CD8-positive, alpha-beta memory T cell (primary cell): ENCODE measurements around the gene MACROD1. TPM values are rescaled to one million over a fixed set of nuclear protein-coding genes. Genes with fewer than 3 reads are reported as not detected.

ENCODE experiments used
- CTCF ChIA-PET: fragments of 350-600 bp; sonication (Branson Sonifier 250); formaldehyde crosslinking; loops from one replicate; lab custom pipeline; 2021; ENCODE audit warnings: antibody characterized with exemption; lab: Charles Lee
- POLR2A ChIA-PET: fragments of 350-600 bp; sonication (Branson Sonifier 250); formaldehyde crosslinking; loops from one replicate; lab custom pipeline; 2021; ENCODE audit warnings: antibody characterized with exemption; lab: Charles Lee
- DNase-seq, 5 donors: peaks; one replicate each; pipeline versions ENCODE4 v3.0.0 to v3.0.0-alpha.2; 2020 to 2022; ENCODE audit warnings: mixed read lengths in 1 of 5
- H3K27ac ChIP-seq: one replicate; pipeline ENCODE4 v1.7.0; 2013; ENCODE audit warnings: low read depth, mild to moderate bottlenecking, low read length, moderate library complexity
- H3K27me3 ChIP-seq: 2 replicates; pipeline ENCODE4 v1.7.0; 2013; ENCODE audit warnings: low read length, mild to moderate bottlenecking; ENCODE audit not compliant: insufficient read depth, poor library complexity, severe bottlenecking
- H3K36me3 ChIP-seq: 2 replicates; pipeline ENCODE4 v1.7.0; 2013; ENCODE audit warnings: mild to moderate bottlenecking, low read length, moderate library complexity; ENCODE audit not compliant: insufficient read depth
- H3K4me1 ChIP-seq: 2 replicates; pipeline ENCODE4 v1.7.0; 2013; ENCODE audit warnings: mild to moderate bottlenecking, low read length, moderate library complexity; ENCODE audit not compliant: insufficient read depth
- H3K4me3 ChIP-seq: 2 replicates; pipeline ENCODE4 v1.7.0; 2013; ENCODE audit warnings: mild to moderate bottlenecking, low read length
- H3K9me3 ChIP-seq: 2 replicates; pipeline ENCODE4 v1.7.0; 2013; ENCODE audit warnings: mild to moderate bottlenecking, low read length
- H3K27ac Mint-ChIP-seq, 8 donors: one replicate each; pipeline ENCODE4 v1.8.0; 2020 to 2021; ENCODE audit warnings: mixed read lengths in 8 of 8, mild to moderate bottlenecking in 6 of 8, inconsistent platforms in 3 of 8, moderate library complexity in 3 of 8
- H3K27me3 Mint-ChIP-seq, 2 donors: one replicate each; pipeline ENCODE4 v1.8.0; 2020 to 2021; ENCODE audit warnings: mixed read lengths in 2 of 2, mild to moderate bottlenecking in 1 of 2, moderate library complexity in 1 of 2
- H3K36me3 Mint-ChIP-seq, 3 donors: one replicate each; pipeline ENCODE4 v1.8.0; 2020 to 2021; ENCODE audit warnings: mixed read lengths in 3 of 3, inconsistent platforms in 1 of 3, mild to moderate bottlenecking in 1 of 3
- H3K4me1 Mint-ChIP-seq, 3 donors: one replicate each; pipeline ENCODE4 v1.8.0; 2020 to 2021; ENCODE audit warnings: mixed read lengths in 3 of 3, inconsistent platforms in 1 of 3, mild to moderate bottlenecking in 1 of 3
- H3K4me3 Mint-ChIP-seq, 7 donors: one replicate each; pipeline ENCODE4 v1.8.0; 2020 to 2021; ENCODE audit warnings: mixed read lengths in 7 of 7, mild to moderate bottlenecking in 6 of 7, moderate library complexity in 4 of 7, inconsistent platforms in 2 of 7
- H3K9me3 Mint-ChIP-seq, 5 donors: one replicate each; pipeline ENCODE4 v1.8.0; 2020 to 2022; ENCODE audit warnings: mixed read lengths in 5 of 5, mild to moderate bottlenecking in 3 of 5, moderate library complexity in 2 of 5, inconsistent platforms in 1 of 5
- polyA plus RNA-seq: library from polyadenylated mRNA; unstranded; fragments of 300-500 nt; fragmentation: Illumina TruSeq; gene quantifications from one replicate; pipeline ENCODE4 v1.2.3, GENCODE V29; 2021
- total RNA-seq, 2 experiments: library from RNA; stranded (reverse); gene quantifications; one replicate each; pipeline ENCODE4 v1.2.3, GENCODE V29; 2021

Gene MACROD1, protein sequence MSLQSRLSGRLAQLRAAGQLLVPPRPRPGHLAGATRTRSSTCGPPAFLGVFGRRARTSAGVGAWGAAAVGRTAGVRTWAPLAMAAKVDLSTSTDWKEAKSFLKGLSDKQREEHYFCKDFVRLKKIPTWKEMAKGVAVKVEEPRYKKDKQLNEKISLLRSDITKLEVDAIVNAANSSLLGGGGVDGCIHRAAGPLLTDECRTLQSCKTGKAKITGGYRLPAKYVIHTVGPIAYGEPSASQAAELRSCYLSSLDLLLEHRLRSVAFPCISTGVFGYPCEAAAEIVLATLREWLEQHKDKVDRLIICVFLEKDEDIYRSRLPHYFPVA
- 10 to 100 TPM; 19.6 to 25.5 TPM for total RNA-seq
- polyA plus RNA-seq, result 9.2 TPM

DNA sequence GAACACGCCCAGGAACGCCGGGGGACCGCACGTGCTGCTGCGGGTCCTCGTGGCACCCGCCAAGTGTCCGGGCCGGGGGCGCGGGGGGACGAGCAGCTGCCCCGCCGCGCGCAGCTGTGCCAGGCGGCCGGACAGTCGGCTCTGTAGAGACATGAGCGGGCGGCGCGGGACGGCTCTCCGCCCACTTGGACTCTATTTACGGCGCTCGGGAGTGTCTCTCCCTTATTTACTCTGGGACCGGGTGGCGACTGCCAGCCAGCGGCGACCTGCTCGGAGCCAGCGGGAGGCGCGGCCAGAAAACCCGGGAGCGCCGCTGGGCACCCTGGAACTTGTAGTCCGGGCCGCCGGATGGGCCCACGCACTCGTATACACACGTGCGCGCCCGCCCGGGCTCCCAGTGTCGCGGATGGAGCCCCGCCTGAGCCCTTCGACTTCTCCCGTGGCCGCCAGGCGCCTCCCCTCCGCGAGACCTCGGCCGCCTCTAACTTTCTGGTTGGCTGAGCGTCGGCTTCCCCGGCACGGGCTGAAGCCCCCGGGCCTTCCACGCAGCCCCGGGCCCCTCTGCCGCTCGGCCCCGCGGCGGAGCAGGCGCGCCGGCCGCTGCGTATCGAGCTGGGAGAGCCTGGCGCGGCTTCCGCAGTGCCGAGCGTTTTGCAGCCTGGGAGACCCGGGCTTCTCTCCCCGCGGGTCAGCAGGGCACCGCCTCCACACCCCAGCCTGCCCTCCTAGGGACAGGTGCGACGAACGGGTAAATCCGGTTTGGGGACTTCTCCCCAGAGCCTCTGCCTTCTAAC is at the start of gene MACROD1:
Gene MACROD1, minus strand, starts transcription at position 272 of the 794 bp plus-strand sequence. Its CDS starts 119 bp downstream, at position 153.
- Mint-ChIP-seq H3K27ac (peak within 1 kb of the TSS in 6 of 8 donors; percentile 63 to 94 (median 81)), H3K27me3 (no peaks in the 10 kb centered on the region), H3K36me3 (peaks cover 0 to 2% (median 0%) of the 10 kb centered on the region in 3 donors), H3K4me1 (peaks cover 8 to 14% (median 10%) of the 10 kb centered on the region in 3 donors), H3K9me3 (no peaks in the 10 kb centered on the region), H3K4me3 (peak within 1 kb of the TSS; percentile 88 to 96 (median 91))
- H3K27ac ChIP-seq, result peak within 1 kb of the TSS; percentile 57
- H3K4me1 ChIP-seq, result peaks cover 11% of the 10 kb centered on the region
- H3K27me3 ChIP-seq, result no peaks in the 10 kb centered on the region
- H3K4me3 ChIP-seq, result peak within 1 kb of the TSS; percentile 60
- ChIA-PET POLR2A (interaction anchor here (1.0 kb wide), 1 partner anchor 20 kb away, joined by 3 read pairs; the partner anchor contains the start of gene STIP1), CTCF (interaction anchor here (0.6 to 1.2 kb wide), 4 partner anchors 21 to 166 kb away, joined by 3 to 5 read pairs (median 4); no protein-coding TSS in a partner anchor)
- peak; percentile 69 to 83 (median 71) for DNase-seq
- H3K9me3 ChIP-seq, result no peaks in the 10 kb centered on the region
- H3K36me3 ChIP-seq, result no peaks in the 10 kb centered on the region

DNA sequence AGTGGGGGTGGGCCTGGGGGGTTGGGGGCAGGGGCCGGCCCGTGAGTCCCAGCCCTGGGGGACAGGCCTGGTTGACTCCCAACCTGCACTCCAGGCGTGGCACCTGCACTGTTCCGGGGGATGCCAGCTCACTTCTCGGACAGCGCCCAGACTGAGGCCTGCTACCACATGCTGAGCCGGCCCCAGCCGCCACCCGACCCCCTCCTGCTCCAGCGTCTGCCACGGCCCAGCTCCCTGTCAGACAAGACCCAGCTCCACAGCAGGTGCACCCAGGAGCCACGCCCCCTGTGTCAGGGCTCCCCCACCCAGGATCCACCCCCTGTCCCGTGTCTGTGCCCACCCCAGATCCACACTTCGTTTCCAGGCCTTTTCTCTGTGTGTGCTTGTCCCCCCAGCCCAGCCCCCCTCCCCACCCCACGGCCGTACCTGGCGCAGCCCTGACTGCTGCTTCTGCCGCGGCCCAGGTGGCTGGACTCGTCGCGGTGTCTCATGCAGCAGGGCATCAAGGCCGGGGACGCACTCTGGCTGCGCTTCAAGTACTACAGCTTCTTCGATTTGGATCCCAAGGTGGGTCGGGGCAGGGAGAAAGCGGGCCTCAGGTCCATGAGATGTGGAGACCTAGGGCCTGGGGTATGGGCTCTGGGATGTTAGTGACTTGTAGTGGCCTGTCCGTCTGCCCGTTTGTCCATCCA is 45.4 kb upstream of the MACROD1 start:
- Histone ChIP-seq H3K9me3 (no peaks in the 10 kb centered on the region), H3K4me1 (peaks cover 14% of the 10 kb centered on the region), H3K4me3 (no peak overlapping the region), H3K27ac (no peak overlapping the region), H3K27me3 (no peaks in the 10 kb centered on the region), H3K36me3 (peaks cover 17% of the 10 kb centered on the region)
- DNase-seq, result no peak
- peak overlapping the region in 2 of 7 donors; percentile 15 to 70 for H3K4me3 Mint-ChIP-seq
- POLR2A ChIA-PET, result interaction anchor here (2.3 kb wide), 1 partner anchor 15 kb away, joined by 7 read pairs; the partner anchor contains the start of genes NUDT22 and TRPT1
- H3K4me1 Mint-ChIP-seq, result peaks cover 18 to 45% (median 22%) of the 10 kb centered on the region in 3 donors
- CTCF ChIA-PET, result interaction anchor here (1.3 to 2.8 kb wide), 3 partner anchors 15 to 93 kb away, joined by 5 to 10 read pairs (median 8); partner anchors contain the start of gene ESRRA
- peak overlapping the region in 1 of 8 donors; percentile 71 for H3K27ac Mint-ChIP-seq
- H3K36me3 Mint-ChIP-seq, result peaks cover 8 to 64% (median 8%) of the 10 kb centered on the region in 3 donors
- H3K27me3 Mint-ChIP-seq, result peaks cover 0 to 1% of the 10 kb centered on the region in 2 donors
- no peaks in the 10 kb centered on the region for H3K9me3 Mint-ChIP-seq

DNA sequence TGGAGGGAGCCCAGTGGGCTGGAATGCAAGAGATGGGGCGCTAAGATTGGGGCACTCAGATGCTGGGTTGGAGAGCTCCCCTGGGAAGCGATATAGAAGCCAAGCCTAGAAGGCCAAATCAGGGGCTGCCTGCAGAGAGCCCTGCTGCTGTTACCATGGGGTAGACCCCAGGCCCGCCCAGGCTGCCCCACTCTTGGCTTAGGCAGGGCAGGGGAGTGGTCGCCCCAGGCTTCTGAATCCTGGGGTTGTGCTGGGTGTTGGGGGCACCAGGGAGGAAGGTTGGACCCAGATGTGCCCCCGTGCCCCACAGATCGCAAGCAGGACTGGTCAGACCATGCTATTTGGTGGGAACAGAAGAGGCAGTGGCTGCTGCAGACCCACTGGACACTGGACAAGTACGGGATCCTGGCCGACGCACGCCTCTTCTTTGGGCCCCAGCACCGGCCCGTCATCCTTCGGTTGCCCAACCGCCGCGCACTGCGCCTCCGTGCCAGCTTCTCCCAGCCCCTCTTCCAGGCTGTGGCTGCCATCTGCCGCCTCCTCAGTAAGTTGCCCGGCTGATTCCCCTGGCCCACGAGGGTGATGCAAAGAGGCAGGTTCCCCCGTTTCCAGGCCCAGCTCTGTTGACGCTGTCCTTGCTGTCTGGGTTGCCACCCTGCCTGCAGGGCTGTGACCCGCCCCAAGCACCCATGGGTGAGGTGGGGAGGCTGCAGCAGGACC is 44.5 kb upstream of the MACROD1 start:
- no peak for DNase-seq
- H3K4me1 Mint-ChIP-seq, result peaks cover 25 to 54% (median 29%) of the 10 kb centered on the region in 3 donors
- peaks cover 0 to 1% of the 10 kb centered on the region in 2 donors for H3K27me3 Mint-ChIP-seq
- Histone ChIP-seq H3K27me3 (no peaks in the 10 kb centered on the region), H3K4me3 (no peak overlapping the region), H3K4me1 (peaks cover 23% of the 10 kb centered on the region), H3K27ac (no peak overlapping the region), H3K9me3 (no peaks in the 10 kb centered on the region), H3K36me3 (peaks cover 17% of the 10 kb centered on the region)
- peak overlapping the region in 2 of 7 donors; percentile 13 to 68 for H3K4me3 Mint-ChIP-seq
- no peaks in the 10 kb centered on the region for H3K9me3 Mint-ChIP-seq
- peak overlapping the region in 2 of 8 donors; percentile 24 to 50 for H3K27ac Mint-ChIP-seq
- H3K36me3 Mint-ChIP-seq, result peaks cover 8 to 62% (median 8%) of the 10 kb centered on the region in 3 donors
- ChIA-PET CTCF (interaction anchor here (0.7 to 10.4 kb wide), 6 partner anchors 12 to 107 kb away, joined by 3 to 281 read pairs (median 9); partner anchors contain the start of genes CATSPERZ, ESRRA, NUDT22 and PRDX5), POLR2A (interaction anchor here (0.6 to 2.3 kb wide), 2 partner anchors 16 to 72 kb away, joined by 6 to 7 read pairs; partner anchors contain the start of genes NUDT22 and TRPT1)

DNA sequence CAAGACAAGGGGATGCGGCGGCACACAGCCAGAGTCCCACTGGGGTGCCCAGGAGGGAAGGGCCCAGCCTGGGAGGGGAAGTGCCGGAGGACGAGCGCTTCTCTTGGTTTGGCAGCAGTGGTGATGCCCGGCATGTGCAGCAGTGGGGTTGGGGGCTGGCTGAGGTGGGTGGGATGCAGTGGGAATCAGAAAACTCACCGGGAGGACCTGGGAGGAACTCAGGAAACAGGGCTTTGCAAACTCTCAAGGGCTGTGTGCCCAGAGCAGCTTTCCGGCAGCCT is 43.6 kb upstream of the MACROD1 start:
- Mint-ChIP-seq H3K9me3 (no peaks in the 10 kb centered on the region), H3K36me3 (peaks cover 4 to 56% (median 6%) of the 10 kb centered on the region in 3 donors), H3K27ac (peak overlapping the region in 5 of 8 donors; percentile 36 to 97 (median 77)), H3K4me1 (peaks cover 24 to 59% (median 30%) of the 10 kb centered on the region in 3 donors), H3K4me3 (peak overlapping the region in 4 of 7 donors; percentile 8 to 68 (median 43)), H3K27me3 (no peaks in the 10 kb centered on the region)
- Histone ChIP-seq H3K4me1 (peaks cover 32% of the 10 kb centered on the region), H3K4me3 (no peak overlapping the region), H3K27ac (no peak overlapping the region), H3K27me3 (no peaks in the 10 kb centered on the region), H3K36me3 (peaks cover 17% of the 10 kb centered on the region), H3K9me3 (no peaks in the 10 kb centered on the region)
- ChIA-PET POLR2A (interaction anchor here (2.3 kb wide), 1 partner anchor 17 kb away, joined by 7 read pairs; the partner anchor contains the start of genes NUDT22 and TRPT1), CTCF (interaction anchor here (6.4 to 10.4 kb wide), 4 partner anchors 13 to 93 kb away, joined by 62 to 281 read pairs (median 104); partner anchors contain the start of genes CATSPERZ, ESRRA, NUDT22 and PLCB3)
- no peak for DNase-seq

DNA sequence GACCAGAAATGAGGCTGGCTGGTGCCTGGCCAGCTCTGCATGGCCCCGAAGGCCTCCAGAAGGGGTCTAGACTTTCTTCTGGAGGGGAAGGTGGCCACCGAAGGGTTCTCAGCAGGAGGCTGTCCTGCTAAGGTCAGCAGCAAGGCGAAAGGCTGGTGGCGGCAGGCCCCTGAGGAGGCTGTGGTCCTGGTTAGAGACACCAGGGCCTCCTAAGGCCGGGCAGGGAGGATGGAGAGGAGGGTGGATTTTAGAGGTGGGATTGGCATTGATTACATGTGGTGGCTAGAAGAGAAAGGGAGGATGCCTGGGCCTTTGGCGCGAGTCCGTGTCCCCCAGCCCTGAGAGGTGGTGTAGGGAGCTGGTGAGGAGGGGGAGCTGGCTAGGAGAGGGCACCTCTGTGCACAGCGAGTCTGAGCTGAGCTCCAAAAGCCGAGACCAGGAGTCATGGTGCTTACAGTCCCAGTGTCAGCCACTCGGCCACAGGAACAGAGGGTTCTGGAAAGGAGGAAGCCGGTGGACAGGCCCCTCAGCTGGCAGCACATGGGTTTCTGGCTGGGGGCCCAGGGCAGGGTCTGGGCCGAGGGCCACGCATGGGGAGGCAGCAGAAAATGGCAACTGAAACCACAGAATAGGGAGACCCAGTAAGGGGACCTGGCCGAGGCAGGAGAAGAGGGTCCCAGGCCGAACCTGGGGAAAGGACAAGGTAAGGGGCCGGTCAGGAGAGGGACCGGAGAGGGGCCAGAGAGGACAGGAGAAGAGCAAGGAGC is 43.1 kb upstream of the MACROD1 start:
- peaks cover 20% of the 10 kb centered on the region for H3K36me3 ChIP-seq
- no peaks in the 10 kb centered on the region for H3K9me3 ChIP-seq
- DNase-seq, result no peak
- H3K27me3 ChIP-seq, result no peaks in the 10 kb centered on the region
- peaks cover 7 to 58% (median 9%) of the 10 kb centered on the region in 3 donors for H3K36me3 Mint-ChIP-seq
- H3K9me3 Mint-ChIP-seq, result no peaks in the 10 kb centered on the region
- CTCF ChIA-PET, result interaction anchor here (1.5 to 10.4 kb wide), 6 partner anchors 13 to 94 kb away, joined by 4 to 281 read pairs (median 63); partner anchors contain the start of genes CATSPERZ, ESRRA, NUDT22 and PLCB3
- H3K4me3 ChIP-seq, result no peak overlapping the region
- H3K4me3 Mint-ChIP-seq, result peak overlapping the region; percentile 50 to 87 (median 70)
- H3K27me3 Mint-ChIP-seq, result no peaks in the 10 kb centered on the region
- H3K27ac Mint-ChIP-seq, result peak overlapping the region; percentile 66 to 98 (median 88)
- POLR2A ChIA-PET, result interaction anchor here (0.6 to 5.7 kb wide), 6 partner anchors 13 to 95 kb away, joined by 4 to 69 read pairs (median 34); partner anchors contain the start of genes NUDT22, STIP1 and TRPT1
- peaks cover 38% of the 10 kb centered on the region for H3K4me1 ChIP-seq
- H3K4me1 Mint-ChIP-seq, result peaks cover 28 to 65% (median 36%) of the 10 kb centered on the region in 3 donors
- H3K27ac ChIP-seq, result peak overlapping the region; percentile 95

DNA sequence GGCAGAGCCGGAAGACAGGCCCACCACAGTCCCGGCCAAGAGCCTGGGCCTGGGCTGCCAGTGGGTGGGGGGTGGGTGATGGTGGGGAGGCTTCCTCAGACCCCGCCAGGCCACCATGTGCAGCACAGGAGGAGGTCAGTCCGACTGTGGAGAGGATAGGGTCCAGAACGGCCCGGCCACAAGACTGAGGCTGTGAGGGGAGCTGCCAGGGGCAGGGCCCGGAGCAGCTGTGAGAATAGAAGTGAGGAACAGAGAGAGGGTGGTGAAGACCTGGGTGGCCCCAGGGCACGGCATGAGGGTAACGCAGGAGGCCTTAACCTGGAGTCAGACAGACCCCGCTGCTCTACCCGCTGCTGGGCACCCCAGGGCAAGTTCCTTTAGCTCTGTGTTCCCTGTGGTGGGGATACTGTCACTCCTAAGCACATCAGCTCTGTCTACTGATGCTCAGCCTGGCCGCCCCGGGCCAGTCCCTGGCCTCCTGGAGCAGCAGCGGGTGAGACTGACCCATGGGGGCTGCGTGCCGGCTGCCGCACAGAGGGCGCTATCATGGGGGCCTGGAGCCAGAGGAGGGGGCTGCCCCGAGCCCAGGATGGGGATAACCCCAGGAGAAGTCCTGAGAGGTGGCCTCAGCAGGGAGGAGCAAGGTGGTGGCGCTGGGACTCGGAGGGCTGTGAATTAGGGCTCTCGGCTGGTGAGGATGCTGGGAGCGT is 42.3 kb upstream of the MACROD1 start:
- Histone ChIP-seq H3K27ac (peak overlapping the region; percentile 95), H3K4me1 (peaks cover 39% of the 10 kb centered on the region), H3K4me3 (peak overlapping the region; percentile 98), H3K27me3 (no peaks in the 10 kb centered on the region), H3K36me3 (peaks cover 28% of the 10 kb centered on the region), H3K9me3 (no peaks in the 10 kb centered on the region)
- ChIA-PET CTCF (interaction anchor here (0.8 to 10.4 kb wide), 12 partner anchors 14 to 123 kb away, joined by 3 to 281 read pairs (median 38); partner anchors contain the start of genes CATSPERZ, ESRRA, NUDT22 and PLCB3), POLR2A (interaction anchor here (0.6 to 5.7 kb wide), 11 partner anchors 12 to 132 kb away, joined by 3 to 69 read pairs (median 16); partner anchors contain the start of genes CCDC88B, FKBP2, NUDT22 and PPP1R14B)
- no peaks in the 10 kb centered on the region for H3K9me3 Mint-ChIP-seq
- DNase-seq, result peak in 1 of 5 donors; percentile 17
- H3K4me3 Mint-ChIP-seq, result peak overlapping the region; percentile 87 to 97 (median 92)
- H3K27me3 Mint-ChIP-seq, result no peaks in the 10 kb centered on the region
- H3K36me3 Mint-ChIP-seq, result peaks cover 5 to 62% (median 9%) of the 10 kb centered on the region in 3 donors
- H3K27ac Mint-ChIP-seq, result peak overlapping the region; percentile 86 to 98 (median 94)
- peaks cover 24 to 71% (median 39%) of the 10 kb centered on the region in 3 donors for H3K4me1 Mint-ChIP-seq
